HepG2 (cell line): ENCODE results near the gene DNMT3A. TPM values are rescaled to one million over a fixed set of nuclear protein-coding genes. Genes with fewer than 3 reads are reported as not detected.

Source experiments
- CBX5 ChIP-seq: sonication (generic); formaldehyde crosslinking; IDR thresholded peaks from 2 replicates; pipeline ENCODE4 v1.4.0; 2020; ENCODE audit warnings: missing genetic modification reagents, borderline replicate concordance
- DPF2 ChIP-seq: sonication (generic); formaldehyde crosslinking; IDR thresholded peaks from 2 replicates; pipeline ENCODE4 v1.4.0; 2020; ENCODE audit warnings: mild to moderate bottlenecking, low read depth, missing genetic modification reagents, borderline replicate concordance
- ELF3 ChIP-seq: IDR thresholded peaks from 2 replicates; pipeline ENCODE4 v1.6.1; 2016; ENCODE audit warnings: missing genetic modification reagents, missing compliant biosample characterization
- ERF ChIP-seq: IDR thresholded peaks from 2 replicates; pipeline ENCODE4 v1.6.1; 2018; ENCODE audit warnings: missing biosample characterization, missing genetic modification reagents
- ISL2 ChIP-seq: sonication (generic); formaldehyde crosslinking; IDR thresholded peaks from 2 replicates; pipeline ENCODE4 v1.5.0; 2020; ENCODE audit warnings: missing genetic modification reagents
- JARID2 ChIP-seq: sonication (generic); formaldehyde crosslinking; IDR thresholded peaks from 2 replicates; pipeline ENCODE4 v1.8.1; 2023; ENCODE audit warnings: missing genetic modification reagents, inconsistent platforms; ENCODE audit not compliant: insufficient replicate concordance
- KAT7 ChIP-seq: IDR thresholded peaks from 2 replicates; pipeline ENCODE4 v1.6.1; 2018; ENCODE audit warnings: borderline replicate concordance, missing compliant biosample characterization
- KDM3A ChIP-seq: IDR thresholded peaks from 2 replicates; pipeline ENCODE4 v1.6.1; 2018; ENCODE audit warnings: low read depth, missing compliant biosample characterization
- KMT2A ChIP-seq: sonication (generic); formaldehyde crosslinking; IDR thresholded peaks from 2 replicates; pipeline ENCODE4 v1.4.0; 2020; ENCODE audit warnings: missing genetic modification reagents
- LCORL ChIP-seq, 2 experiments: fragments of 450-650 bp in 1 of 2; sonication (generic) in 1 of 2; formaldehyde crosslinking in 1 of 2; IDR thresholded peaks; 2 replicates each; pipeline versions ENCODE4 v1.5.0 to v1.6.1; 2017 to 2020; ENCODE audit warnings: antibody characterized with exemption in 1 of 2, missing genetic modification reagents in 1 of 2
- MAFK ChIP-seq, 2 experiments: IDR thresholded peaks in 1 of 2; conservative IDR thresholded peaks in 1 of 2; 2 replicates each; pipeline ENCODE4 v1.6.1; 2011; ENCODE audit warnings: improper control_type of control experiment in 2 of 2, low read length in 2 of 2
- NFKB2 ChIP-seq: sonication (generic); formaldehyde crosslinking; IDR thresholded peaks from 2 replicates; pipeline ENCODE4 v1.4.0; 2020; ENCODE audit warnings: missing genetic modification reagents, borderline replicate concordance
- PCBP2 ChIP-seq: fragments of 200-400 bp; formaldehyde crosslinking; optimal IDR thresholded peaks from 2 replicates; pipeline ENCODE3; 2018; ENCODE audit warnings: low read length, low read depth; ENCODE audit not compliant: poor library complexity, severe bottlenecking
- SMAD3 ChIP-seq: sonication (generic); formaldehyde crosslinking; IDR thresholded peaks from 2 replicates; pipeline ENCODE4 v1.4.0; 2020; ENCODE audit warnings: missing genetic modification reagents
- SOX13 ChIP-seq, 3 experiments: fragments of 450-650 bp in 1 of 3; sonication (generic) in 1 of 3; formaldehyde crosslinking in 1 of 3; IDR thresholded peaks in 2 of 3; conservative IDR thresholded peaks in 1 of 3; 2 replicates each; pipeline versions ENCODE4 v1.5.0 to v1.6.1; 2016 to 2020; ENCODE audit warnings: antibody characterized with exemption in 1 of 3, mild to moderate bottlenecking in 1 of 3, missing compliant biosample characterization in 1 of 3, missing genetic modification reagents in 1 of 3, moderate library complexity in 1 of 3
- SP1 ChIP-seq, 2 experiments: fragments of 450-650 bp in 1 of 2; sonication (generic) in 1 of 2; formaldehyde crosslinking in 1 of 2; IDR thresholded peaks; 2 replicates each; pipeline versions ENCODE4 v1.4.0 to v1.6.1; 2016 to 2020; ENCODE audit warnings: missing genetic modification reagents in 1 of 2
- U2AF2 ChIP-seq: fragments of 200-400 bp; formaldehyde crosslinking; IDR thresholded peaks from 2 replicates; pipeline ENCODE4 v1.6.1; 2017; ENCODE audit warnings: low read depth, mild to moderate bottlenecking, low read length
- XBP1 ChIP-seq: sonication (generic); formaldehyde crosslinking; IDR thresholded peaks from 2 replicates; pipeline ENCODE4 v1.5.0; 2020; ENCODE audit warnings: missing genetic modification reagents
- ZFP82 ChIP-seq: sonication (generic); formaldehyde crosslinking; IDR thresholded peaks from 2 replicates; pipeline ENCODE4 v1.5.1; 2020; ENCODE audit warnings: mild to moderate bottlenecking, missing genetic modification reagents, borderline replicate concordance
- ZNF569 ChIP-seq: sonication (generic); formaldehyde crosslinking; IDR thresholded peaks from 2 replicates; pipeline ENCODE4 v1.5.0; 2020; ENCODE audit warnings: mild to moderate bottlenecking, missing genetic modification reagents, moderate library complexity, borderline replicate concordance
- ZNF598 ChIP-seq: sonication (generic); formaldehyde crosslinking; IDR thresholded peaks from 2 replicates; pipeline ENCODE4 v1.5.1; 2020; ENCODE audit warnings: mild to moderate bottlenecking, missing genetic modification reagents, borderline replicate concordance
- ZNF772 ChIP-seq: sonication (generic); formaldehyde crosslinking; IDR thresholded peaks from 2 replicates; pipeline ENCODE4 v1.5.0; 2020; ENCODE audit warnings: mild to moderate bottlenecking, missing genetic modification reagents
- ZNF777 ChIP-seq: sonication (generic); formaldehyde crosslinking; IDR thresholded peaks from 2 replicates; pipeline ENCODE4 v1.4.0; 2020; ENCODE audit warnings: missing genetic modification reagents
- polyA plus RNA-seq, 8 experiments: library from polyadenylated mRNA; depleted of rRNA in 3 of 8; stranded (reverse) in 7 of 8; unstranded in 1 of 8; fragments of >200 nt; fragmentation: Illumina TruSeq in 4 of 8; extraction: Trizol in 4 of 8; gene quantifications; 2 replicates each; pipeline versions ENCODE4 v1.2.1 to v1.2.3, GENCODE V29; 2011 to 2016; ENCODE audit warnings: low read depth in 4 of 8, missing spikeins in 1 of 8, mixed read lengths in 1 of 8; ENCODE audit not compliant: insufficient read depth in 1 of 8
- total RNA-seq, 5 experiments: library from RNA; depleted of rRNA; stranded (reverse); fragments of >200 nt; fragmentation: Illumina TruSeq; extraction: Trizol; gene quantifications; 2 replicates each; pipeline ENCODE4 v1.2.3, GENCODE V29; 2016; ENCODE audit warnings: low read depth in 1 of 5
- TF ChIP-seq, protein P1 (sequence below): sonication (generic); formaldehyde crosslinking; IDR thresholded peaks from 2 replicates; pipeline ENCODE4 v1.5.0; 2020; ENCODE audit warnings: mild to moderate bottlenecking, missing genetic modification reagents
- TF ChIP-seq, protein P2 (sequence below): sonication (generic); formaldehyde crosslinking; IDR thresholded peaks from 2 replicates; pipeline ENCODE4 v1.4.0; 2020; ENCODE audit warnings: low read depth, mild to moderate bottlenecking, missing genetic modification reagents
- TF ChIP-seq, protein P3 (sequence below): sonication (generic); formaldehyde crosslinking; IDR thresholded peaks from 2 replicates; pipeline ENCODE4 v1.4.0; 2020; ENCODE audit warnings: missing genetic modification reagents

Gene DNMT3A
- total and polyA plus RNA-seq, 2 of the 13 experiments (the other 11 are each of a cell fraction or from before 2014, with no cell fraction given): 14.7 to 29.1 TPM

DNA sequence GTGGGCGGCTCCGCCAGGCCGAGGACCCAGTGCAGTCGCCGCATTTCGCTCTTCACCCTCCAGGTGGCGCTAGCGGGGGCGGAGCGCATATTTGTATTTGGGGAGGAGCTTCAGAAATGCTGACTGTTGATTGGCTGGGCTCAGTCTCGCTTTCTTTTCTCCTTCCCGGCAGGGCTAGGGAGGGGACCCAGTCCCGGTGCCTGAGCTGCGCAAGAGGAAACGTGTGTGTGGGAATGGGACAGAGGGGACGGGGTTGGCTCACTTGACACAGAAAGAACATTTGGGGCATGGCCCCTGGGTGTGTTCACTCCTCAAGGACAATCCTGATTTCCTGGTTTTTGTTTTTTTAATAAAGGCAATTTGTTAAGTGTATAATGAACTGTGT is 20.3 kb upstream of the DNMT3A start (continued):
- TF ChIP-seq, protein P1, sequence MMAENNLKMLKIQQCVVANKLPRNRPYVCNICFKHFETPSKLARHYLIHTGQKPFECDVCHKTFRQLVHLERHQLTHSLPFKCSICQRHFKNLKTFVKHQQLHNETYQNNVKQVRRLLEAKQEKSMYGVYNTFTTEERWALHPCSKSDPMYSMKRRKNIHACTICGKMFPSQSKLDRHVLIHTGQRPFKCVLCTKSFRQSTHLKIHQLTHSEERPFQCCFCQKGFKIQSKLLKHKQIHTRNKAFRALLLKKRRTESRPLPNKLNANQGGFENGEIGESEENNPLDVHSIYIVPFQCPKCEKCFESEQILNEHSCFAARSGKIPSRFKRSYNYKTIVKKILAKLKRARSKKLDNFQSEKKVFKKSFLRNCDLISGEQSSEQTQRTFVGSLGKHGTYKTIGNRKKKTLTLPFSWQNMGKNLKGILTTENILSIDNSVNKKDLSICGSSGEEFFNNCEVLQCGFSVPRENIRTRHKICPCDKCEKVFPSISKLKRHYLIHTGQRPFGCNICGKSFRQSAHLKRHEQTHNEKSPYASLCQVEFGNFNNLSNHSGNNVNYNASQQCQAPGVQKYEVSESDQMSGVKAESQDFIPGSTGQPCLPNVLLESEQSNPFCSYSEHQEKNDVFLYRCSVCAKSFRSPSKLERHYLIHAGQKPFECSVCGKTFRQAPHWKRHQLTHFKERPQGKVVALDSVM (CRISPR knock-in tag): 0 out of 2 replicates have a peak, but pooled peaks have one; percentile 60
- TF ChIP-seq JARID2 (peak; percentile 65), ERF (CRISPR knock-in tag) (peak; percentile 84), NFKB2 (peak; percentile 53; the same call in 1 of the 2 replicates), DPF2 (CRISPR knock-in tag) (no peak), ELF3 (CRISPR knock-in tag) (peak; percentile 77), KDM3A (CRISPR knock-in tag) (peak; percentile 77; the same call in 1 of the 2 replicates), ZNF772 (0 out of 2 replicates have a peak, but pooled peaks have one; percentile 42), ISL2 (peak; percentile 72), PCBP2 (no peak), CBX5 (CRISPR knock-in tag) (peak; percentile 93; the same call in 1 of the 2 replicates), XBP1 (CRISPR knock-in tag) (no peak; the same call in 1 of the 2 replicates), MAFK (conservative IDR thresholded peaks at IDR 0.05 in 1 of 2, IDR thresholded peaks at IDR 0.05 in 1 of 2; ENCODE audit: low read length in 2 of 2) (peak; percentile 94 to 99), SOX13 (IDR thresholded peaks at IDR 0.05) (no peak), SOX13 (CRISPR knock-in tag; conservative IDR thresholded peaks at IDR 0.05 in 1 of 2, IDR thresholded peaks at IDR 0.05 in 1 of 2) (peak in 1 of 2 experiments; percentile 56; a peak in 2 of 4 replicates), ZNF598 (CRISPR knock-in tag) (no peak), SP1 (IDR thresholded peaks at IDR 0.05) (no peak), SP1 (CRISPR knock-in tag; IDR thresholded peaks at IDR 0.05) (peak; percentile 99), U2AF2 (no peak), KAT7 (CRISPR knock-in tag) (no peak), LCORL (IDR thresholded peaks at IDR 0.05) (no peak), LCORL (CRISPR knock-in tag; IDR thresholded peaks at IDR 0.05) (peak; percentile 79), ZNF569 (CRISPR knock-in tag) (no peak), KMT2A (peak; percentile 47; the same call in 1 of the 2 replicates), ZNF777 (CRISPR knock-in tag) (0 out of 2 replicates have a peak, but pooled peaks have one; percentile 33), SMAD3 (peak; percentile 41; the same call in 1 of the 2 replicates), ZFP82 (CRISPR knock-in tag) (no peak)
- TF ChIP-seq, protein P2, sequence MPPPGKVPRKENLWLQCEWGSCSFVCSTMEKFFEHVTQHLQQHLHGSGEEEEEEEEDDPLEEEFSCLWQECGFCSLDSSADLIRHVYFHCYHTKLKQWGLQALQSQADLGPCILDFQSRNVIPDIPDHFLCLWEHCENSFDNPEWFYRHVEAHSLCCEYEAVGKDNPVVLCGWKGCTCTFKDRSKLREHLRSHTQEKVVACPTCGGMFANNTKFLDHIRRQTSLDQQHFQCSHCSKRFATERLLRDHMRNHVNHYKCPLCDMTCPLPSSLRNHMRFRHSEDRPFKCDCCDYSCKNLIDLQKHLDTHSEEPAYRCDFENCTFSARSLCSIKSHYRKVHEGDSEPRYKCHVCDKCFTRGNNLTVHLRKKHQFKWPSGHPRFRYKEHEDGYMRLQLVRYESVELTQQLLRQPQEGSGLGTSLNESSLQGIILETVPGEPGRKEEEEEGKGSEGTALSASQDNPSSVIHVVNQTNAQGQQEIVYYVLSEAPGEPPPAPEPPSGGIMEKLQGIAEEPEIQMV (CRISPR knock-in tag): 0 out of 2 replicates have a peak, but pooled peaks have one; percentile 39
- TF ChIP-seq, protein P3, sequence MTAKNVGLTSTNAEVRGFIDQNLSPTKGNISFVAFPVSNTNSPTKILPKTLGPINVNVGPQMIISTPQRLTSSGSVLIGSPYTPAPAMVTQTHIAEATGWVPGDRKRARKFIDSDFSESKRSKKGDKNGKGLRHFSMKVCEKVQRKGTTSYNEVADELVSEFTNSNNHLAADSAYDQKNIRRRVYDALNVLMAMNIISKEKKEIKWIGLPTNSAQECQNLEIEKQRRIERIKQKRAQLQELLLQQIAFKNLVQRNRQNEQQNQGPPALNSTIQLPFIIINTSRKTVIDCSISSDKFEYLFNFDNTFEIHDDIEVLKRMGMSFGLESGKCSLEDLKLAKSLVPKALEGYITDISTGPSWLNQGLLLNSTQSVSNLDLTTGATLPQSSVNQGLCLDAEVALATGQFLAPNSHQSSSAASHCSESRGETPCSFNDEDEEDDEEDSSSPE (CRISPR knock-in tag): peak; percentile 38
